HUES6 (cell line): ENCODE measurements around the gene HOXD3.

Experiments used
- H3K27ac ChIP-seq: 2 replicates; pipeline ENCODE4 v1.7.0; 2013; ENCODE audit warnings: low read depth, mild to moderate bottlenecking, low read length, inconsistent platforms
- H3K27me3 ChIP-seq: 2 replicates; pipeline ENCODE4 v1.6.1; 2013; ENCODE audit warnings: low read length; ENCODE audit not compliant: control insufficient read depth, insufficient read depth
- H3K36me3 ChIP-seq: 2 replicates; pipeline ENCODE4 v1.6.1; 2013; ENCODE audit warnings: low read length; ENCODE audit not compliant: control insufficient read depth, insufficient read depth
- H3K4me1 ChIP-seq: 2 replicates; pipeline ENCODE4 v1.6.1; 2013; ENCODE audit warnings: low read length; ENCODE audit not compliant: control insufficient read depth, insufficient read depth
- H3K4me3 ChIP-seq: 2 replicates; pipeline ENCODE4 v1.5.1; 2013; ENCODE audit warnings: low read depth, low read length
- H3K9ac ChIP-seq: one replicate; pipeline ENCODE4 v1.6.1; 2013; ENCODE audit warnings: mild to moderate bottlenecking, low read length
- H3K9me3 ChIP-seq: 2 replicates; pipeline ENCODE4 v1.6.1; 2013; ENCODE audit warnings: low read depth, low read length; ENCODE audit not compliant: control insufficient read depth, insufficient read depth

HOXD3 gene

GRCh38 chr2:176122683-176123410 is 34.3 kb upstream of the HOXD3 start, which contains the start of gene HOXD9:
Gene HOXD9, plus strand, starts transcription at chr2:176122719. Its CDS starts 50 bp downstream, at chr2:176122769.
- no peaks in the 10 kb centered on the region for H3K36me3 ChIP-seq
- peaks cover 100% of the 10 kb centered on the region for H3K27me3 ChIP-seq
- no peaks in the 10 kb centered on the region for H3K9me3 ChIP-seq
- H3K9ac ChIP-seq: peak within 1 kb of the TSS; percentile 69
- H3K4me3 ChIP-seq: peak within 1 kb of the TSS; percentile 57
- H3K4me1 ChIP-seq: 0 out of 2 replicates have a peak, but pooled peaks cover under 1% of the 10 kb centered on the region
- peak within 1 kb of the TSS; percentile 2; the same call in 1 of the 2 replicates for H3K27ac ChIP-seq

GRCh38 chr2:176123411-176124109 is 33.5 kb upstream of the HOXD3 start:
- peaks cover 8% of the 10 kb centered on the region for H3K4me1 ChIP-seq
- H3K9ac ChIP-seq: peak overlapping the region; percentile 69
- peak overlapping the region; percentile 57 for H3K4me3 ChIP-seq
- H3K27me3 ChIP-seq: peaks cover 100% of the 10 kb centered on the region
- H3K9me3 ChIP-seq: no peaks in the 10 kb centered on the region
- H3K36me3 ChIP-seq: no peaks in the 10 kb centered on the region
- H3K27ac ChIP-seq: no peak overlapping the region

- Histone ChIP-seq H3K4me3 (peak overlapping the region; percentile 57; the same call in 1 of the 2 replicates), H3K9ac (peak overlapping the region; percentile 69), H3K36me3 (no peaks in the 10 kb centered on the region), H3K27me3 (peaks cover 100% of the 10 kb centered on the region), H3K4me1 (peaks cover 13% of the 10 kb centered on the region), H3K9me3 (no peaks in the 10 kb centered on the region), H3K27ac (no peak overlapping the region; the same call in 1 of the 2 replicates)
These were observed 32.8 kb upstream of the HOXD3 start for GRCh38 chr2:176124110-176124946.

- Histone ChIP-seq H3K9me3 (no peaks in the 10 kb centered on the region), H3K27me3 (peaks cover 100% of the 10 kb centered on the region), H3K4me1 (peaks cover 13% of the 10 kb centered on the region), H3K36me3 (no peaks in the 10 kb centered on the region), H3K4me3 (no peak overlapping the region; the same call in 1 of the 2 replicates), H3K27ac (no peak overlapping the region; the same call in 1 of the 2 replicates), H3K9ac (peak overlapping the region; percentile 69)
These were observed 31.9 kb upstream of the HOXD3 start for GRCh38 chr2:176124947-176125771.

GRCh38 chr2:176125772-176126054 is 31.4 kb upstream of the HOXD3 start:
- Histone ChIP-seq H3K36me3 (no peaks in the 10 kb centered on the region), H3K9me3 (no peaks in the 10 kb centered on the region), H3K4me1 (peaks cover 13% of the 10 kb centered on the region), H3K9ac (peak overlapping the region; percentile 72), H3K27me3 (peaks cover 100% of the 10 kb centered on the region), H3K4me3 (no peak overlapping the region), H3K27ac (no peak overlapping the region; the same call in 1 of the 2 replicates)

GRCh38 chr2:176126929-176127773 is 30.0 kb upstream of the HOXD3 start:
- Histone ChIP-seq H3K4me1 (peaks cover 13% of the 10 kb centered on the region), H3K9me3 (no peaks in the 10 kb centered on the region), H3K27ac (no peak overlapping the region; the same call in 1 of the 2 replicates), H3K9ac (peak overlapping the region; percentile 80), H3K4me3 (peak overlapping the region; percentile 11; the same call in 1 of the 2 replicates), H3K36me3 (no peaks in the 10 kb centered on the region), H3K27me3 (peaks cover 100% of the 10 kb centered on the region)

- H3K9me3 ChIP-seq: no peaks in the 10 kb centered on the region
- H3K9ac ChIP-seq: peak overlapping the region; percentile 80
- H3K4me1 ChIP-seq: peaks cover 13% of the 10 kb centered on the region
- peak overlapping the region; percentile 49; the same call in 1 of the 2 replicates for H3K4me3 ChIP-seq
- H3K27ac ChIP-seq: no peak overlapping the region
- no peaks in the 10 kb centered on the region for H3K36me3 ChIP-seq
- H3K27me3 ChIP-seq: peaks cover 100% of the 10 kb centered on the region
These were observed 29.4 kb upstream of the HOXD3 start for GRCh38 chr2:176127774-176128072.

- peak overlapping the region; percentile 49 for H3K4me3 ChIP-seq
- peaks cover 100% of the 10 kb centered on the region for H3K27me3 ChIP-seq
These were observed 28.7 kb upstream of the HOXD3 start for GRCh38 chr2:176128172-176128981.

GRCh38 chr2:176128982-176129796 is 27.9 kb upstream of the HOXD3 start, which contains the start of gene HOXD8:
Gene HOXD8, plus strand, starts transcription at chr2:176129705. Its CDS starts 662 bp downstream, at chr2:176130367.
- no peak within 1 kb of the TSS; the same call in 1 of the 2 replicates for H3K27ac ChIP-seq
- peak within 1 kb of the TSS; percentile 80 for H3K9ac ChIP-seq
- H3K9me3 ChIP-seq: no peaks in the 10 kb centered on the region
- peaks cover 16% of the 10 kb centered on the region for H3K4me1 ChIP-seq
- no peaks in the 10 kb centered on the region for H3K36me3 ChIP-seq
- peak within 1 kb of the TSS; percentile 49 for H3K4me3 ChIP-seq
- H3K27me3 ChIP-seq: peaks cover 100% of the 10 kb centered on the region

More at GRCh38 chr2:176128172-176128981, 28.7 kb upstream of the HOXD3 start:
- Histone ChIP-seq H3K4me1 (peaks cover 13% of the 10 kb centered on the region), H3K27ac (no peak overlapping the region), H3K9ac (peak overlapping the region; percentile 80), H3K9me3 (no peaks in the 10 kb centered on the region), H3K36me3 (no peaks in the 10 kb centered on the region)
